Frontal cortex (tissue), 4 donors: ENCODE data around the gene ZBTB38. TPM values are rescaled to one million over a fixed set of nuclear protein-coding genes. Genes with fewer than 3 reads are reported as not detected.

Source experiments
- DNase-seq, 2 donors: peaks; one replicate each; pipeline ENCODE4 v3.0.0; 2012; ENCODE audit warnings: low spot score in 2 of 2
- FAIRE-seq: peaks from 2 replicates; lab custom pipeline; 2012; peaks lifted over from hg19 to GRCh38; lab: Jason Lieb, UNC
- total RNA-seq: library from RNA; depleted of rRNA; stranded (reverse); fragments of >200 nt; gene quantifications from one replicate; pipeline ENCODE4 v1.2.3, GENCODE V29; 2014
- donor health status: control.
- donor health status: control.
- donor health status: control.

ZBTB38 gene
- total RNA-seq, 1 donor from 2014 or later: 149 TPM

DNA sequence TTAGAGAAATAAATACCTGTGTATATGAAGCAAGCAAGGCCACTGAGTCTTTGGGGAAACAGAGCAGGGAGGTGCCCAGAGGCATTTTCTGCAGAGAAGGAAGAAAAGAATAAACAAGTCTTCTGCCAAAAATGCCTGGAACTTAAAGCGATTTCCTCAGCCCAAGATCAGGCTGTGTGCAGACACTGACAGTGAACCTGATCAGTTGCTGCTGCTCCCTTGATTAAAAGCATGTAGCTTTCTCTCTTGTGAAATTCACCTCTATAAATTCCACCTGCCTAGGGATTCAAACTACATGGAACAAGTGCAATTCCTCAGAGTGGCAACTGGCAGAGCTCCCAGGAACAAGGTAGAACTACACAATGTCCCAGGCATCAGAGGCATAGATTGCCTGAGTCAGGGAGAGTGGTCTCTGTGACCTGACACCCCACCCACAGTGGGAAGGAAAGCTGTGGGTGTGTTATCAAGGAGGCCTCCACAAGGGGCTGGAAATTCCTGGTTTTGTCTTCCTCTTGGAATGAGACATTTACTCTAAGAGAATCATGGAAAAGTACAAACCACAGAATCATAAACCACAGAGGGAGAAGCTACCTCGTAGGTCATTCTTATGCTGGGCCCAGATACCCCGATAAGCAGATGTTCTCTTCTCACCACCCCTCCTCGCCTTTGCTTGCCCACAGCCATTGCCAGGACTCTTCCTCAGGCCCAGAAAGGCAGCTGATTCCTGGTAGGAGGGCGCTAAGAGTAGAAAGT is 1.8 kb upstream of the ZBTB38 start:
- FAIRE-seq (no peak), DNase-seq (no peak)

DNA sequence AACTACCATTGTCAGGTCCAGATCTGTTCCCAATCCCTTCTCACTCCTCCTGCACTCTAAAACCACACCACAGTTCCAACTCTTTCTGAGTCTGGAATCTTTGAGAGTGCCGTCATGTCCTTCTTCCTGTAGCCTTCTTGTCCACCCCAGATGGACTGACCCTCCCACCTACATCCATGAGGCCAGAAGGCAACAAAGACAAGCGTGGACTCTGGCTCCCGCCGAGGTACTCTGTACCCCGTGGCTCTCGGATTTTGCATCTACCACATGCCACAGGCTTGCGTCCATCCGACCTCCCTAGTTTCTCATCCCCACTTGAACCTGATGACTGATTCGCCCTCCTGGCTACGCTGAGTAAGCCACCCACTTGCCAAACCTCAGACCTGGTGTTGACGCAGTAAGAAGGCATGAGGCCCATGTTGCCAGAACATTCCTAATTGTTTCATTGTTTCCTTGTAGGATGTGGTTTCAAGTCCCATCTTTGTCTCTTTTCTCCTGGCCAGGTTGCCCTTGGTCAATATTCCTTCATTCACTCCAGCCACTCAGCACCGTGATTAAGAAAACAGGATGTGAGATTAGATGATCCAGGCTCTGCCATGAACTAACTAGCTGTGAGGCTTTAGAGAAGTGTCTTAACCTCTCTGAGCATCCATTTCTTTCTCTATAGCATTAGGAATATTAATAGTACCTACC is 1.1 kb upstream of the ZBTB38 start:
- FAIRE-seq (no peak), DNase-seq (no peak)

DNA sequence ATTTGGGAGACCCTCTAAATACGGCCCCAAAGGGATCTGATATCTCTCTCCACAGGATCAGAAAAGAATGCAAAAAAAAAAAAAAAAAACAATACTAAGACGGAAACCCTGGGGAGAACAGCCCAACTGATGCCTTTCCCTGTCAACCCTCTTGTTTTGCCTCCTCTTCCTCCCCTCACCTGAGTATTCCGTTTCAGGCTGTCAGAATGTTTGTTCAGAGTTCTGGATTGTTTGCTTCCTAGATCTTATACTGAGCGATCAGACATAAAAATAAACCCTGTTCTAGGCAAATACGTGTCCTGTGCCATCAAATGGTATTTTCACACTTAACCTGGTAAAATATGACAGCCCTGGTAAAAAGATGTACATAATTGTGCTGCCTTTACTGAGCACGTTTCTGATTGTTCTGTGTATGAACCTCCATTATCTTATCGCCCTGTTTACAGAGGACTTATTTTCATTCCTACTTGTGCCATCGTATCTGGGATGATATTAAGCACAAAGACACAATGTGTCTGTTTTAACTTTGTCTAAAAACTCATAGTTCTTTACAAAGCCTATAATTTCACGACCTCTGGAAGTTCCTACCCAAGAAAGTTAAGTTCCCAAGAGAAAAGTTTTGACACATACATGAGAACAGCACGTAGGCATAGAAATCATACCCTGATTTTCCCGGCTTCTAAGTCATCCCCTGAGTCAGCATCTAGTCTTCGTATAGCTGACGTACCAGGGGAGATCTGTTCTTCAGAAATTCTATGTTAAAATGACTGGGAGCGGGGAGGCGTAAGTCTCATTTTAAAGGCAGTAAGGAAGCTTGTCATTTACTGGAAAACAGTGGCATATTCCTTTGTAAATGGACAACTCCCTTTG is 856 bp downstream of the ZBTB38 start:
- no peak for DNase-seq

DNA sequence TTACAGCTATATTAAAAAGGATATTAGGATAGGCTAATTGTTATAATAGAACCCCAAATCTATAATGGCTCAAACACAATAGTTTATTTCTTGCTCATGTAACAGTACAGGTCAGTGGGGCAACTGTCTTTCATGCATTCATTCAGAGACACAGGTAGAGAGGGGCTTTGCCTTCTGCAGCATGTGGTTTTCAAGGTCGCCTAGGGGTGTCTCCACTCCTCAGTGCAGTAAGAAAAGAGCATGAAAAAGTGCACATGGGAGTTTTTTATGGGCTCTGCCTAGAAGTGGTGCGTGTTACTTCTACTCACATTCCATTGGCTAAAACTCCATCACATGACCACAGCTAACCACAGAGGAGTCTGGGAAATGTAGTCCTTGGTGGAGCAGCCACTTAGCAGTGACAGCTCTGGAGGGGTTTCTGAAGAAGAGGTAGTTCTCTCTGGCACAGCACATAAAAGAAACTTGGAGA is 1.8 kb downstream of the ZBTB38 start:
- FAIRE-seq (no peak), DNase-seq (peak; percentile 35 to 48)

More for the DNA sequence above, 856 bp downstream of the ZBTB38 start:
- no peak for FAIRE-seq

DNA sequence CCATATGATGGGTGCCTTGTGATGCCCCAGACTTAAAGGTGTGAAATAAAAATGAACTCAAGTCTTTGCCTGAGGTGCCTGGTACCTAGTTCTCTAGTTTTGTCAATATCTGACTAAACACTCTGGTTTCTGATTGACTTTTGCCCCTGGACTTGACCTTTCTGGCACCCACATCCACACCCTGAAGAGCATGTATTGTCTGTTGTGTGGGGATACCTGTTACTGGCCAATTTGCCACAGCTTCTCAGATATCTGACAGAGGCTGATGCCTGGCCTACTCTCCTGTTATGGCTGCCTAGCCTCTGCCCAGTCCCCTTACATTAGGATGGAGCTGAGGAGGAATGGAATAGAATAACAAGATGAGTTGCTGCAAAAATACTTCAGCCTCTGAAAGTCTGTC is 3.6 kb downstream of the ZBTB38 start:
- no peak for FAIRE-seq
- no peak for DNase-seq

DNA sequence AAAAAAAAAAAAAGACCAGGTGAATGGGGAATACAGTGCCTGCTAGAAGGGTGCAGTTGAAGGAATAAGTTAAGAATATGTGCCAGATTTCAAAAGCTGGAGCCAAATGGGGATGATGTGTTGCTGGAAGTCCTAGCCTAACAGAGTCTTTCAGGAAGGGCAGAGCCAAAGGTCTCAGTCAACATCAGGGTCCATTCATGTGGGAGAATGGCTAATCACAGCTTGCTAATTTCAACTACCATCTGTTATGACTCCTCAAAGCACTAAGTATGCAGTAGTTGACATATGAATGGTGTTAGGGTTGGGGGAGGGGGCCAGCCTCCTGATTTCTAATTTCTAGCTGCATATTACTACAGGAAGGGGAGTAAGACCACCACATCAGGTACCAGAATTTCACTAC is 4.4 kb downstream of the ZBTB38 start:
- FAIRE-seq: no peak
- DNase-seq: no peak

DNA sequence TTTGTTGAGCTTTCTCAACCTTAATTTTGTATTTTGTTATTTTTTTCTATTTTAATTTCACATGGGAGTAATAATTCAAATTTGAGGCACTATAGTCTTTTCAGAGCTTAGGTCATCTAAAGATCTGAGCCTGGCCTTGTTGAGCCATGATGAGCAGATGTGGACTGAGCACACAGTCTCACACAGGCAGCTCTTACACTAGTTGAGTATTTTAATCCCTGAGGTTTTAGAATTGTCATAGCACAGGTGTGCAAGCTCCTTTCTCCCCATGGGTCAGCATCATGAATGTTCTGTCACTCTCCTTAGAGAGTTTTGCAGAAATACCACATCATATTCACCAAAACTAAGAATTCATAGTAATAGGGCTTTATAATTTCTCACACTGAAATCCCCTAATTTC is 4.9 kb downstream of the ZBTB38 start:
- no peak for DNase-seq
- no peak for FAIRE-seq

DNA sequence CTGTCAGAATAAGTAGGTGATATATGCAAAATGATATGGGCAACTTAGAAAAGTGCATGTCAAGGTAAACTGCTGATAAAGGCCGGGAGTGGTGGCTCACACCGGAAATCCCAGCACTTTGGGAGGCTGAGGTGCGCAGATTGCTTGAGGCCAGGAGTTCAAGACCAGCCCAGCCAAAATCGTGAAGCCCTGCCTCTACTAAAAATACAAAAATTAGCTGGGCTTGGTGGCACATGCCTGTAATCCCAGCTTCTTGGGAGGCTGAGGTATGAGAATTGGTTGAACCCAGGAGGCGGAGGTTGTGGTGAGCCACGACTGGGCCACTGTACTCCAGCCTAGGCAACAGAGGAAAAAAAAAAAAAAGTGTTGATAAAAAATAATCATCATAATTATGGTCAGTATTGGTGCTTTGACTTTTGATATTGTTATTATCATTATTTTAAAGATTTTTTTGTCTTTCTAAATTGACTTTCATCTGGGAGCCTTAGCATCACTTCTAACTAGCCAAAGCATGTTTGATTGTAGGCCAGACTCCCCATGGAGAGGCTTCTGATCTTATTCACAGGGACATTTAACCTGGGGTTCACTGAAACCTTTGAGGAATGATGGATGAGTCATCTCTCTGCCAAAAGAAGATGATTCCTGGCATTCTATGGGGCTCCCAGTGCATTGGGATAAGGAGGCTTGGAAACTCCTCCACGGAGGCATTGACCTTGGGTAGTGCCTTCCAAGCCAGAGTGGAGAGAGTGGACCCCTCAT is 5.6 kb downstream of the ZBTB38 start:
- DNase-seq: no peak

DNA sequence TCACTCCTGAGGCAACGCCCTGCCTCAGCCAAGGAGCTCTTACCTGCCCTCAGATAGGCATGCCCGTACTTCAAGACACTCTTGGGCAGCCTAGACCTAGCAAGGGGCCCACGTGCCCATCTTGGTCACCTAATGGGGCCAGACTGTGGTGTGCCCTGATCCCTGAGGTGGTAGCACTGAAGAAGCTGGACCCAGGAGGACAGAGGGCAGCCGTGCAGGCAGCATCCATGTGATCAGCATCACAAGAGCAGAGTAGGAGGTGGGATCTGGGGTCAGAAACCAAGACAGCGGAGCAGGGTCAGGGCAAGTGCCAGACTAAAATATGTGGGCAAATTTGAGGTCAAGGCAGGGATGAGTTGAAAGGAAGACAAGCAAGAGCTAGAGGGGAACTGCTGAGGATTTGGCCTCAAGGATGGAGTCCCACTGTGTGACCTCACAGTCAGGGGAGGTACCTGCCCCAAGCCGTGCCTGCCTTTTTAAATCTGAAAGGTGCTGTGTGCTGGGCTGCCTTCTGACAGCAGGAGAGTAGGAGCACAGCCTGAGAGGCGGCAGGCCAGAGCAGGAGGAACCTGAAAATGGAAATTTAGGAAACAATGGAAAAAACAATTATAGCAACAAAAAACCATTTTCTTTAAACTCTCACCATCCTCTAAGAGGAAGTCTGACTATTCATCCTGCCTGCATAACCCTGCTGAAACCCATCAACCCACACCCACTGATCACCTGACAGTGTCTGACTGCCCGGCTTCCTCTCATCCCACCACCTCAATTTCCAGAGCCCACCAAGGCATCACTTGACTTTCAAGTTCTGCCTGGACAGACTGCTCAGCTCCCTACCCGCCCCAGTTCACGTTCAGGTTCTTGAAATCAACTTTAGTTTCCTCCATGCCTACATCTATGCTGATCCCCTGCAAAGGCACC is 7.3 kb downstream of the ZBTB38 start:
- DNase-seq (no peak), FAIRE-seq (no peak)

More for the DNA sequence above, 5.6 kb downstream of the ZBTB38 start:
- no peak for FAIRE-seq

DNA sequence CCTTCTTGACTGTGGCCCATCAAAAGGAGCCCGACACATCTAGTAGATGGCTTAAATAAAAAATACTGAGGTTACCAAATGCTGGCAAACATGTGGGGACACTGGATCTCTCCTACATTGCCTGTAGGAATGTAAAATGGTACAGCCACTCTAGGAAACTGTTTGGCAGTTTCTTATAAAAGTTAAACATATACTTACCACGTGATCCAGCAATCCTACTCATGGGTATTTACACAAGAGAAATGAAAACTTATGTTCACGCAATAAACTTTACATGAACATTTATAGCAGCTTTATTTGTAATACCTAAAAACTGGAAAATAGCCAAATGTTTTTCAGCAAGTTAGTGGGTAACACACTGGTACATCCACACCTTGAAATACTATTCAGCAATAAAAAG is 9.1 kb downstream of the ZBTB38 start:
- DNase-seq: no peak
- no peak for FAIRE-seq

DNA sequence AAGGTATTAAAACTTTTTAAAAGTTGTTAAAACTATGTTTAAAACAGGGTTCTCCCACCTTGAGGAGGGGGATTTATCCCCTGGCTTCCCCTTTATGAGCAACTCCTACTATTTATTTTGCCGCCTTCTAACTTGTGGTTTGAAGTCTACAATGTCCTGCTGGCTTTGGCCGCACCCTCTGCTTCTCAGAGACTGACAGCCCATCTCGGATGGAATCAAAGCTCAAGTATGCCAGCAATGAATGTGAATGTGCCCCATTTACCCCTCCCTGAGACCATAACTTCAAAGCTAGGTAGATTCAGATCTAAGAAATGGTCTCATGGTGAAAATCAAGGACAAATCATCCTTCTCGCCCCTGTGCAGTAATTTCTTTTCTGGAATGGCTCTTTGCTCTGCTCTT is 10.3 kb downstream of the ZBTB38 start:
- FAIRE-seq: no peak
- no peak for DNase-seq

DNA sequence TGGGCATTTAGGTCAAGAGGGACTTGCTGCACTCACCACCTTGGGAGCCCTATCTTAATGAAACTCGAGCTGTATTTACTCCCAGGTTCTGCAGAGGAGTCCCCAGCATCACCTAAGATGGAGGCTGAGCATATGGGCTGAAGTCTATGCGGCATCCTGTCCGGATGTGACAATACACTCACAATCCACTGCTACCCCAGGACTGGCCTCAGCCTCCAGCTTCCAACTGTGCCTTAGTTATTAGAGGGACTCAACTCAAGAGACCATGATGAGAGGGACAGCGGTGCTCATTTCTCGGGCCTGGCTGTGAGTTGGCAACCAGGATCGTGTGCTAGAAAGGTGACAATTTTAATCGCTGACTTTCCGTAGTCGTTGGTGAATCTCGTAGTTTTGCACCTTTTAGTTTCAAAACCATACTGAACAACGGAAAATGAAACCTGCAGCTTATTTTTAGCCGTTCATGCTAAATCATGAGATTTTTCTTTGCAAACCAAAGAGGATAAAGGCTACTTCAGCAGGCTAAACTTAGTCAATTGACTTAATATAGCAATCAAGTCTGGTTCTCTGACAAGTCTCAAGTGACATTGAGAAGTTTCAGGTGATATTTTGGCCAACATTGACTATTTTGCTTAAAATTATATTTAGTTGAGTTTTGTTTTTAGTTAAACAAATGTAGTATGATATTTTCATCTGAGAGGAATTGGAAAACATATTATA is 11.1 kb downstream of the ZBTB38 start:
- DNase-seq (no peak), FAIRE-seq (no peak)

DNA sequence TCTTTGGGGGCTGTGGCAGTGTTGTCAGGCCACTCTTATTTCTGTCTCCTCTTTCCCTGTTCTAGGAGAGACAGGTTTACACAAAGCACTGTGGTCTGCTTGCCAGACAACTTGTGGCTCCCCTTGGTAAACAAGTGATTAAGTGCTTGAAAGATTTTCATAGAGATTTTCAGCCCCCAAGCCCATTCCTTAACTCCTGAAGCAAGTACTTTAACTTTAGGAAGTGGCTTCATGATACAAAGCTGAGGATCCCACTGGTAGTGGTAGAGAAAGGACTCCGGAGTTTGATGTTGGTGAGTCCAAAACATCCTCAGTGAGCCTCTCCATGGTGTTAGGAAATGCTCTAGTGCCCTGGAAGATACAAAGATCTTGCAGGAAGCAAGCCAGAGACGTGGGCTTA is 12.0 kb downstream of the ZBTB38 start:
- DNase-seq (no peak), FAIRE-seq (no peak)

DNA sequence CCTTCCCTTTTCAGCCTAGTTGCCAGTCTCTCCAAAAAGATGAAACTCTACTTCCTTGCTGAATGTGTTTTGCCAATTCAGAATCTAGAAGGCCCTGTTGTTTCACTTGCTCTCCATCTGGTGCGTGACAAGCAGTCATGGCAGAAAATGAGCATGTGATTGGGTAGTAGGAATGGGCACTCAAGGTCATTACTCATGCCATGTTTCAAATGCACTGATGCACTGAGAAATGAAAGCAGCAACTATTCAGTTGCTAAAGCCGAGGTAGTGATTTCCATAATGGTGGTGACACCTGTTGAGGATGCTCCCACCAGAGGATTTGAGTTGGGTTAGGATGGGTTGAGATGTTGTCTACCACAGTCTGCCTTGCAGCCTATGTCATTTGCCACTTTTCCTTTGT is 12.7 kb downstream of the ZBTB38 start:
- DNase-seq (no peak), FAIRE-seq (no peak)

DNA sequence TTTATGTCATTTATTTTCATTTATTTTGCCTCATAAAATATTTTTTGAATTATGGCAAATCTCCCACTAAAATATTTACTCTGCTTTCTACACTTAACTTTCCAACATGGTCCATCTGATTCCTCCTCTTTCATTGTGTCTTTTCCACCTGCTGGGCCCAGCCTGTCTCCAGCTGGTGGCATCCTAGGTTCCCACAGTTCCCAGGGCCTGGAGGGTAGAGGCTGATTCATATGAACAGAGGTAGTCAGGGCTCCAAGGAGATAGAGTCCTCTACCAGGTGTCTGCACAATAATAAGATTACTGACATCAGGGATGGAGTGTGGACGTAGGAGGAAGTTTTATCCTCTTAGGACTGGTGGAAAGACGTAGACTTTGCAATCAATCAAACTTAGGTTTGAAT is 14.3 kb downstream of the ZBTB38 start:
- FAIRE-seq: no peak
- DNase-seq: no peak

DNA sequence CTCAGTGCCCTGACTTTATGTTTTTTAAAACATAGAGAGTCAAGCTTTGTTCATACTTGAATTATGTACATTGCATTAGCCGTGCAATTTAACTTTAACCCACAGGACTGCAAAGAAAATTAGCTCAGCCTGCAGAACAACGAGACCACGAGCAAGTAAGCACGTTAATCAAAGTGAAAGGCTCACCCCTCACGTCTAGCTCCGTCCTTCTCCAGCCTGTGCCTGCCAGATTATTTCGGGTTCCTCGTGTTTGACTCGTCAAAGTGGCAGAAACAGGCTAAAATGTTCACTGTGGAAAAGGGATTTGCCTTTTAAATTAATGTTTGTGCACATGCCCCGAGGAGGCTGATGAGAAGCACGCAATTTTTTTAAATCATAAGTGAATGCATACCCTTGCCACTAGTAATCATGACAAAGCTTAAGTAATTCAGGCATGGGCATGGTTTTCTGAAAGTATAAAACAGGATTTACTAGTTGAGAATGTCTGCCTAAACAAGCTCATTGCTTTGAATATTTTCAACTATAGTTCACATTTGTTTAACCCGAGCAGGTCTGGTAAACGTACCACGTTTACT is 15.3 kb downstream of the ZBTB38 start:
- no peak for DNase-seq
- FAIRE-seq: no peak

DNA sequence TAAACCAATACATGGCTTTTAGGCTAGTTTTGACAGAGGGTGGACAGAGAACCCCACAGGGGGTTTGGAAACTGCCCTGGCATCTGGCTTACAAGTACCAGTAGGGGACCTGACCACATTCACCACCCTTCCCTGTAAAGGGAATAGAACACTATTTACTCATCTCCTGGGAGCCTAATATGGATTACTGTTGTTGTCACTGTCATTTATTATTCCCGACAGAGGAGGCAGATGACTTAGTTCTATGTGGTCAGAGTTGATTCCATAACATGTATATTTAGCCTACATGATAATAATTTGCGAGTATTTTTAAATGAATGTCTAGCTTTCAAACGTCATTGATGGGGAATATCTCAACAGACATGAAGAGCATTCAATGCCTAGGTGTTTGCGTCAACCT is 15.9 kb downstream of the ZBTB38 start:
- no peak for DNase-seq
- no peak for FAIRE-seq

DNA sequence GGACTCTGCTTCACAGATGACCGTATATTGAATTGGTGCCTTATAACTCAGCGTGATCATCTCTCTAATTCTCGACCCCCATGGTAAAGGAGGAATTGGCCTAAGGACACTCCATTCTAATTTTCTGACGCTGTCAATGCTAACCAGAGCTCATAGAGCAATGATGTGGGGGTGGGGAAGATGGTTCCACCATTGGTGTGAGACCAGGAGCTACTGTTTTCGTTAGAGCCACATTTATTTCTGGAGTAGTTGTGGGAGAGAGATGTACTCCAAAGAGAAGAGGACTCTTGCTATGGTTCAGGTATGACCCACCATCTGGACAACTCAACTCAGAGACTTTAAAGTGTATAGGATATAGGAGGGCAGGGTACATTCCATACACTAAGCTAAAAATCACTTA is 16.3 kb downstream of the ZBTB38 start:
- FAIRE-seq (no peak), DNase-seq (no peak)
